Sigmoid colon (tissue), 7 donors: Measurements from ENCODE around the gene LNPEP. TPM values are rescaled to one million over a fixed set of nuclear protein-coding genes. Genes with fewer than 3 reads are reported as not detected.

Source experiments
- DNase-seq: peaks from one replicate; pipeline ENCODE4 v3.0.0-alpha.2; 2019
- H3K27ac ChIP-seq, 4 donors: fragments of 200-600 bp; sonication (generic); one replicate each; pipeline ENCODE4 v1.5.1; 2016 to 2019; ENCODE audit warnings: mild to moderate bottlenecking in 1 of 4
- H3K27me3 ChIP-seq, 3 donors: fragments of 200-600 bp; sonication (generic); one replicate each; pipeline ENCODE4 v1.5.1; 2019; ENCODE audit warnings: mild to moderate bottlenecking in 1 of 3
- H3K36me3 ChIP-seq, 4 donors: fragments of 200-600 bp; sonication (generic); one replicate each; pipeline ENCODE4 v1.5.1; 2016 to 2019
- H3K4me1 ChIP-seq, 4 donors: fragments of 200-600 bp; sonication (generic); one replicate each; pipeline ENCODE4 v1.5.1; 2017 to 2019
- H3K4me3 ChIP-seq, 4 donors: fragments of 200-600 bp; sonication (generic); one replicate each; pipeline ENCODE4 v1.5.1; 2017 to 2019; ENCODE audit warnings: mild to moderate bottlenecking in 2 of 4, moderate library complexity in 1 of 4
- H3K9me3 ChIP-seq, 4 donors: fragments of 200-600 bp in 3 of 4; sonication (generic) in 3 of 4; one replicate each; pipeline versions ENCODE4 v1.5.1 to v1.6.1; 2013 to 2019
- EP300 ChIP-seq, 4 donors: sonication (generic); formaldehyde crosslinking; IDR thresholded peaks; one replicate each; pipeline ENCODE4 v1.6.1; 2017; ENCODE audit warnings: antibody characterized with exemption in 4 of 4
- POLR2A ChIP-seq, 2 donors: fragments of 450-650 bp; IDR thresholded peaks; one replicate each; pipeline ENCODE4 v1.6.1; 2016; ENCODE audit warnings: antibody characterized with exemption in 2 of 2, mild to moderate bottlenecking in 2 of 2, moderate library complexity in 2 of 2
- POLR2AphosphoS5 ChIP-seq, 4 donors: sonication (generic); formaldehyde crosslinking; IDR thresholded peaks; one replicate each; pipeline ENCODE4 v1.6.1; 2017; ENCODE audit warnings: antibody characterized with exemption in 4 of 4
- WGBS, 2 donors: extraction: QIAGEN DNeasy Blood & Tissue Kit; methylation state at CpG; one replicate each; pipeline ENCODE4 v1.1.7; 2013; 5-methylcytosine and 5-hydroxymethylcytosine counted together
- intact Hi-C: fragments of 100-400 bp; cut with DNase I; formaldehyde crosslinking; loops from one replicate; pipeline ENCODE4 v1.15.1; 2023
- polyA plus RNA-seq, 3 donors: library from polyadenylated mRNA; stranded (reverse); fragments of 200-250 nt; gene quantifications; one replicate each; pipeline ENCODE4 v1.2.3, GENCODE V29; 2013
- total RNA-seq, 4 donors: library from RNA; depleted of rRNA; stranded (reverse); fragments of >200 nt; gene quantifications; one replicate each; pipeline ENCODE4 v1.1.0, GENCODE V29; 2016
- TF ChIP-seq, protein P1 (sequence below), 4 experiments: fragments of 450-650 bp in 3 of 4; fragments of 200-600 bp in 1 of 4; IDR thresholded peaks; one replicate each; pipeline ENCODE4 v1.5.1; 2016 to 2019; ENCODE audit warnings: antibody characterized with exemption in 4 of 4, mild to moderate bottlenecking in 3 of 4, moderate library complexity in 2 of 4
- donor health status: healthy with polysubstance abuse.
- donor health status: Bipolar disorder and iron deficiency.
- donor health status: healthy.

Gene LNPEP
- total and polyA plus RNA-seq, 7 donors = 1.4 to 68.1 (median 45.2) TPM

DNA sequence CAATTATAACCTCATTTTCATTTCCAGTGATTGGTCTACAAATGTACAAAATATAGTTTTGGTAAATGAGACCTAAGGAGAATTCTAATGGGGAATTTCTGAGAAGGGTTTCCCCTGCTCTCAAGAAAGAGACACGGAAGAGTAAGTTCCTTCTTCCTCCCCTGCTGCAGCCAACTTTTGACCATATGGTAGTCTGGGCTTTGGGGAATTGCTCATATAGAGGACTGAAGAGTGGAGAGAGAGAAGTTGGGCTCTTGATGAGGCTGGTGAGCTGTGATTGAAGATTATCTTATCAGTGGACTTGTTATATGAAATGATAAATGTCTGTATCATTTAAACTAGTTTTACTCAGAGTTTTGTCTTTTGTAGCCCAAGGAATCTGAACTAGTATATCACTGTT, 4.3 kb upstream of the LNPEP start:
- Histone ChIP-seq H3K9me3 (no peaks in the 10 kb centered on the region), H3K36me3 (no peaks in the 10 kb centered on the region), H3K4me3 (no peak overlapping the region), H3K27ac (no peak overlapping the region), H3K27me3 (no peaks in the 10 kb centered on the region), H3K4me1 (peaks cover 10 to 18% (median 13%) of the 10 kb centered on the region in 4 donors)
- TF ChIP-seq POLR2A (IDR thresholded peaks at IDR 0.05) (no peak), POLR2AphosphoS5 (IDR thresholded peaks at IDR 0.05) (no peak), EP300 (IDR thresholded peaks at IDR 0.05) (no peak)
- TF ChIP-seq, protein P1, sequence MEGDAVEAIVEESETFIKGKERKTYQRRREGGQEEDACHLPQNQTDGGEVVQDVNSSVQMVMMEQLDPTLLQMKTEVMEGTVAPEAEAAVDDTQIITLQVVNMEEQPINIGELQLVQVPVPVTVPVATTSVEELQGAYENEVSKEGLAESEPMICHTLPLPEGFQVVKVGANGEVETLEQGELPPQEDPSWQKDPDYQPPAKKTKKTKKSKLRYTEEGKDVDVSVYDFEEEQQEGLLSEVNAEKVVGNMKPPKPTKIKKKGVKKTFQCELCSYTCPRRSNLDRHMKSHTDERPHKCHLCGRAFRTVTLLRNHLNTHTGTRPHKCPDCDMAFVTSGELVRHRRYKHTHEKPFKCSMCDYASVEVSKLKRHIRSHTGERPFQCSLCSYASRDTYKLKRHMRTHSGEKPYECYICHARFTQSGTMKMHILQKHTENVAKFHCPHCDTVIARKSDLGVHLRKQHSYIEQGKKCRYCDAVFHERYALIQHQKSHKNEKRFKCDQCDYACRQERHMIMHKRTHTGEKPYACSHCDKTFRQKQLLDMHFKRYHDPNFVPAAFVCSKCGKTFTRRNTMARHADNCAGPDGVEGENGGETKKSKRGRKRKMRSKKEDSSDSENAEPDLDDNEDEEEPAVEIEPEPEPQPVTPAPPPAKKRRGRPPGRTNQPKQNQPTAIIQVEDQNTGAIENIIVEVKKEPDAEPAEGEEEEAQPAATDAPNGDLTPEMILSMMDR (IDR thresholded peaks at IDR 0.05) = no peak
- intact Hi-C loops = loop anchor here (5.0 kb wide), 2 partner anchors 269 to 1841 kb away; partner anchors contain the start of genes CAST and RGMB
- DNase-seq = no peak
- WGBS, 2 donors = 56 to 76% methylated on average over 1 of the region's 1 CpG

DNA sequence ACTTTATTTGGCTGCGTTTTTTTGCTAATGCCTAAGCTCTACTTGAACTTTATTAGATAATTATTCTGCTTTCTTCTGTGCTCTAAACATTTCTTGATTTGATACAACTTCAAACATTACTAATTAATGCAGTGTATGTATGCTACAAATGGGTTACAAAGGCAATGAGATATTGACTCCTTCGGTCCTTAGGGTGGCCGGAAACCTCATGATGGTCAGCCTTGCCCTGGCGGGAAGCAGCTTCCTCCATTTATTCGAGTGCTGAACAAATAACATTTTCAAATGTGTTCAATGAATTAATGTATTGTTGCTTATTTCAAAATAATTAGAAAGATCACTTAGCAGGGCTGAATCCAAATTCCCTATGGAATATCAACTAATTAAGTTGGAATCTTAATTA, 3.9 kb upstream of the LNPEP start:
- no peaks in the 10 kb centered on the region for H3K27me3 ChIP-seq
- H3K36me3 ChIP-seq = no peaks in the 10 kb centered on the region
- no peaks in the 10 kb centered on the region for H3K9me3 ChIP-seq
- H3K4me1 ChIP-seq = peaks cover 10 to 20% (median 16%) of the 10 kb centered on the region in 4 donors
- intact Hi-C loops = loop anchor here (5.0 kb wide), 2 partner anchors 270 to 1840 kb away; partner anchors contain the start of genes CAST and RGMB
- no peak for DNase-seq
- 85 to 93% methylated on average over 5 of the region's 5 CpGs for WGBS, 2 donors
- no peak overlapping the region for H3K4me3 ChIP-seq
- H3K27ac ChIP-seq = no peak overlapping the region
- TF ChIP-seq POLR2AphosphoS5 (IDR thresholded peaks at IDR 0.05) (no peak), EP300 (IDR thresholded peaks at IDR 0.05) (no peak), POLR2A (IDR thresholded peaks at IDR 0.05) (no peak)
- TF ChIP-seq, protein P1 (IDR thresholded peaks at IDR 0.05) = no peak

DNA sequence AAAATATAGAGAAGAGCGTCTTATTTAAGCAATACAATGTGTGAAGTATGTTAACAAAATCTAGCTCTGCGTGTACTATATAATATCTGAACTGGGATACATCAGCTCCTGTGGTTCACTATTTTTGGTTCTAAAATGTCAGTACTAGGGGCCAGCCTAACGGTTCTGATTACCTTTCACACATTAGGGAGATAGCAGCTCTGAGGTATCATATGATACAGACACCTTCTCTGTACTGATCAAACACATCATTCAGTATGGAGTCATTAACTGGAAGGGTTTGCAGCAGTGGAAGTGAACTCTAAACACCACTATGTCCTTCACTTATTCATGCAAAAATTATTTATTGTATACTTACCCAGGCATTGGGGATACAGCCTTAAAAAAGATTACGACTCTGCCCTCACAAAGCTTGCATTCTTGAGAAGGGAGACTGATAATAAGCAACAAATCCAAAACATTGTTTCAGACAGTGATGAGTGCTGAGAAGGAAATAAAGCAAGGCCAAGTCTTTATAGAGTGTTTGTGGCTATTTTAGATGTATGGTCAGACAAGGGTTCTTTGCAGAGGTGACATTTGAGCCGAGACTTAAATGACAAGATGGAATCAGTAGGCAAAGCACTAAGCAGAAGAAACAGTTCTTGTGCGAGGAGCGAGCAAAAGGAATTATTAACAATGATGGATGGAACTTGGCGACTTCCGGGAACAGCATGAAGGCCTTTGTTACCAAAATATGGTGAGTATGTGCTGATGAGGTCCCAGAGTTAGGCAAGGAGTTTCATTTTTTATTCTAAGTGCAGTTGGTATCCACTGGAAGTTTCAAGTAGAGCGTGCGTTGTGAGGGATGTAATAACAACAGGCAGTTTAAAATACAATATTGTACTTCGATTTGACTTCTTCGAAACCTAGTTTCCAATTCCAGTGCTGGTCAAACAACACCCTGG, 1.8 kb upstream of the LNPEP start:
- WGBS, 2 donors = 8 to 10% methylated on average over 13 of the region's 13 CpGs
- Histone ChIP-seq H3K4me1 (peaks cover 10 to 40% (median 30%) of the 10 kb centered on the region in 4 donors), H3K4me3 (peak overlapping the region; percentile 93 to 95 (median 94)), H3K27ac (peak overlapping the region; percentile 91 to 99 (median 98)), H3K27me3 (no peaks in the 10 kb centered on the region), H3K36me3 (no peaks in the 10 kb centered on the region), H3K9me3 (no peaks in the 10 kb centered on the region)
- intact Hi-C loops = loop anchor here (2.0 to 5.0 kb wide), 4 partner anchors 127 to 1995 kb away; partner anchors contain the start of genes CAST, CHD1, ERAP1 and RGMB
- DNase-seq = no peak
- TF ChIP-seq POLR2A (IDR thresholded peaks at IDR 0.05) = no peak
- TF ChIP-seq, protein P1 (IDR thresholded peaks at IDR 0.05) = no peak
- TF ChIP-seq EP300 (IDR thresholded peaks at IDR 0.05) = no peak
- no peak for TF ChIP-seq POLR2AphosphoS5 (IDR thresholded peaks at IDR 0.05)

DNA sequence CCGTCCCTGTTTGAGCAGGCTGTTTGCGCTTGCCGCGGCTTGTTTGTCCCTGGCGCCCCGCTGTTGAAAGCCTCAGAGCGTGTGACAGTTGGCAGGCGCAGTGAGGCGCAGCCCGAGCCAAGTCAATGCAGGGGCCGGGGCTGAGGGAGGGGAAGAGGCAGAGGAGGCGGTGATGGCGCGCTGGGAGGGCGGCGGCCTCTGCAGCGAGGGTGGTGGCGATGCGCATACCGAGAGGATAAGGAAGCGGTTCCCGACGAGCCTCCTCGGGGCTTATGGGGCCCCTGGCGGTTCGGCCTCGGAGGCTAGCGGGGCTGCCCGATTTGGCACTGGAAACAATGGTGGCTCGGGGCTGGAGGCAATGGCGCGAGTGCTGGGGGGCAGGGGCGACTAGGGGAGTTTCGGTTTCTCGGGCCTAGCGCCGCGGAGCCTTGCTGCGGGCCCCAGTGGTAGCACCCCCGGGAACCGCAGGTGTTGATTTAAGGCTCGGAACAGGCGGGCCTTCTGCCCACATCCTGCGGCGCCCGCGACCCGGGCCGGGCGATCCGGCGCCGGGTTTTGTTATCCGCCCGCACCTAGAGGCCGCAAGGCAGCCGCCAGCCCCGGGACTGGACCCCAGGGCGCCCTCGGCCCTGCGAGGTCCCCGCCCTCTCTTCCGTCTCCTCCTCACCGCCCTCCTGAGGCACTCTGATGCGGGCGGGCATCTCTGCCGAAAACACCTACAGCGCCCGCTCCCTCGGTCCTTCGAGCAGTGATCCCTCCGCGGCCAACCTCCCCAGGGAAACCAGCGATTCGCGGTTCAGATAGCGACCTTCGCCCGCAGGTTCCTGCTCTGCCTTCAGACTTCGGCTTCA, 947 bp upstream of the LNPEP start:
- intact Hi-C loops = loop anchor here (2.0 to 5.0 kb wide), 8 partner anchors 47 to 1994 kb away; partner anchors contain the start of genes CAST, CHD1, ERAP1 and ERAP2
- 0% methylated on average over 80 of the region's 80 CpGs for WGBS, 2 donors
- peak; percentile 95 for DNase-seq

More for the DNA sequence above, 947 bp upstream of the LNPEP start:
- H3K36me3 ChIP-seq = no peaks in the 10 kb centered on the region
- TF ChIP-seq POLR2AphosphoS5 (IDR thresholded peaks at IDR 0.05) (peak; percentile 32 to 74 (median 57)), EP300 (IDR thresholded peaks at IDR 0.05) (peak in 2 of 4 donors; percentile 33 to 40), POLR2A (IDR thresholded peaks at IDR 0.05) (peak in 1 of 2 donors; percentile 3)
- TF ChIP-seq, protein P1 (IDR thresholded peaks at IDR 0.05) = peak in 2 of 4 experiments; percentile 13 to 19
- peak overlapping the region; percentile 91 to 99 (median 98) for H3K27ac ChIP-seq
- peak overlapping the region; percentile 93 to 95 (median 94) for H3K4me3 ChIP-seq
- no peaks in the 10 kb centered on the region for H3K9me3 ChIP-seq
- H3K4me1 ChIP-seq = peaks cover 10 to 42% (median 30%) of the 10 kb centered on the region in 4 donors
- H3K27me3 ChIP-seq = no peaks in the 10 kb centered on the region
